Right cardiac atrium (tissue), 5 donors: ENCODE data around the gene HAPLN1. TPM values are rescaled to one million over a fixed set of nuclear protein-coding genes. Genes with fewer than 3 reads are reported as not detected.

Source experiments
- ATAC-seq, 2 donors: fragments of 200-7000 bp; cut with Tn5 transposase; one replicate each; pipeline versions ENCODE4 v1.8.0 to v1.9.1; 2020; ENCODE audit warnings: moderate library complexity in 2 of 2, mild to moderate bottlenecking in 1 of 2
- DNase-seq, 3 donors: peaks; one replicate each; pipeline ENCODE4 v3.0.0-alpha.2; 2020
- H3K27ac ChIP-seq: one replicate; pipeline ENCODE4 v1.5.1; 2013; ENCODE audit warnings: mild to moderate bottlenecking, low read length, control low read depth, moderate library complexity
- H3K27me3 ChIP-seq: one replicate; pipeline ENCODE4 v1.6.1; 2013; ENCODE audit not compliant: control insufficient read depth, insufficient read depth
- H3K4me1 ChIP-seq: one replicate; pipeline ENCODE4 v1.6.1; 2013; ENCODE audit warnings: low read length; ENCODE audit not compliant: control insufficient read depth, insufficient read depth
- H3K4me3 ChIP-seq: one replicate; pipeline ENCODE4 v1.5.1; 2013; ENCODE audit warnings: low read length, control low read depth
- H3K9me3 ChIP-seq: one replicate; pipeline ENCODE4 v1.6.1; 2013; ENCODE audit warnings: low read length; ENCODE audit not compliant: control insufficient read depth
- WGBS: extraction: QIAGEN DNeasy Blood & Tissue Kit; methylation state at CpG from one replicate; pipeline ENCODE4 v1.1.7; 2013; 5-methylcytosine and 5-hydroxymethylcytosine counted together
- intact Hi-C, 4 donors: fragments of 100-400 bp; cut with DNase I; formaldehyde crosslinking; loops; one replicate each; pipeline versions ENCODE4 v1.11.0 to v1.14.0; 2022 to 2023
- polyA plus RNA-seq: library from polyadenylated mRNA; stranded (reverse); fragments of 200-250 nt; gene quantifications from one replicate; pipeline ENCODE4 v1.2.3, GENCODE V29; 2013
- total RNA-seq, 4 donors: library from RNA; stranded (reverse); fragmentation: NEBNext Ultra II Directional; extraction: Animal tissue kit (Norgen Biotek cat#: 25700); gene quantifications; one replicate each; pipeline ENCODE4 v1.2.1, GENCODE V29; 2021
- donor health status: healthy with polysubstance abuse.
- donor health status: DM: no; HTN: yes; CAD: no.
- donor health status: DM: no; HTN: no; CAD: no.
- donor health status: DM: no; HTN: yes; CAD: no; lungs with severe emphysema.
- donor health status: DM: yes; HTN: yes; CAD: no.

Gene HAPLN1
- total and polyA plus RNA-seq, 5 donors: 0.16 to 1.9 (median 1.0) TPM

DNA sequence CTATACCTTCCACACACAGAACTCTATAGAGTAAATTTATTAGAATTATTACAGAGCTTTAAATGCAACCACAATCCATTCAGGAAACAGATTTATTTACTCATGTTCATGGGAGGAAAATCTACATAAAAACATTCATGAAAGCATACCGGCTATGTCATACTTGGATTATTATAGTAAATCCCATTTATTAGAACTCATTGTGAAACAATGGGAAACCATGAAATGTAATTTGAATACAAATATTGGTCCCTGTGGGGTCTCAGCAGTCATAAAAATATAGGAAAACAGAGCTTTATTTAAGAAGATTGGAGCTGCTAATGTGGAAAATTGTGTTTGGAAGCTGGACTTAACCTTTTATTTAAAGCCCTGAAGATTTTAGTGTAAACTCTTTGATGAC, 80.7 kb downstream of the HAPLN1 start:
- Histone ChIP-seq H3K9me3 (no peaks in the 10 kb centered on the region), H3K4me3 (no peak overlapping the region), H3K4me1 (no peaks in the 10 kb centered on the region), H3K27ac (no peak overlapping the region), H3K27me3 (no peaks in the 10 kb centered on the region)
- intact Hi-C loops: no loop called here
- DNase-seq (no peak), ATAC-seq (no peak)
- 80% methylated on average over 1 of the region's 1 CpG for WGBS

DNA sequence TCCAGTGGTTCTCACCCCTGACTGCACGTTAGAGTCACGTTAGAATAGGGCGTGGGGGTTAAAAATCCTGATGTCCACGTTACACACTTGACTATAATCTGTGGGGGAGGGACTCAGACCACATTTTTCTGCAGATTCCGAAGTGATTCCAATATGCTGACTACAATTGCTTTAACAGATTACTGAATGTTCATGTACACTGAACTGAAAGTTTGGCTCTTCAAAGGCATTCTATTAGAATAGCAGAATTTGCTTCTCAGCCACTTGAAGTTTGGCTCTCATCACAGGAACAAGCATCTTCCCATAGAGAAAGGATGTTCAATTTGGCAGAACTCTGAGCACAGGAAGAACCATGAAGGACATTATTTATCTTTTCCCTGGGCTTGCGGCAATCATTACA, 84.5 kb downstream of the HAPLN1 start:
- WGBS: 38% methylated on average over 6 of the region's 6 CpGs
- no peak for DNase-seq
- intact Hi-C loops: no loop called here

DNA sequence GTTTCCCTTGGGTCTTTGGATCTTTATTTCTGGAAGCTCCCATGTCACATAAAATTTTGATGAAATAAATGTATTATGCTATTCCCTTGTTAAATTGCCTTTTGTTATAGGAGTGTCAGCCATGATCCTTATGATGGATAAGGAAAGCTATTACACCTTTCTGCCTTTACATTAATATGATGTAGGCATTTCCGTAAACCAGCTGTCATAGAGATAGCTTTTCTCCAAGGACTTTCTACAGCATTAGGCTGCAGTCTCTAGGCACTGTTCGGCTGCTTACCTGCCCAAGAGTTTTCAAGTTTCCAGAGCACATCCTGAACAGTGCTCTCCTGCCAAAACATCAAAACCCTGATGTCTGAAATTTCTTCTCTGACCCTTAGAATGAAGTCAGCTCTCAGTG, 87.4 kb downstream of the HAPLN1 start:
- 91% methylated on average over 2 of the region's 2 CpGs for WGBS

More for the DNA sequence above, 84.5 kb downstream of the HAPLN1 start:
- Histone ChIP-seq H3K4me3 (no peak overlapping the region), H3K27me3 (no peaks in the 10 kb centered on the region), H3K4me1 (no peaks in the 10 kb centered on the region), H3K9me3 (no peaks in the 10 kb centered on the region), H3K27ac (no peak overlapping the region)
- no peak for ATAC-seq

DNA sequence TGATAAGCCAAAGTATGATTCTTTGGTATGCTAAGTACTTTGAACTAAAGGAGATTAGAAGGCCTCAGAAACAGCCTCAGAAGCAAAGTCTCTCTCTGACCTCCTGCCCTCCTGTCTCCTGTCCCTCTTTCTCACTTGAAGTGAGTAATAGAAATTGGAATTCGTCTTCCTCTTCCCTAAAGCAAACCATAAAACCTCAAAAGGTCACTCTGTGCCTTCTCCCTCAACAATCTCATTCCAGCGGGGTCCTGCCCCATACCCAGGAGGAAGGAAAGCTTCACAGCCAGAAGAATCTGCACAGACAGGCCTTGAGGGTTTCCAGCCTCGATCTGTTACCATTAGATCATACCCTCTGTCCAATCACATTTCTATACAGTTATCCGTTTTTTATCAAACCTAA, 87.8 kb downstream of the HAPLN1 start:
- H3K27ac ChIP-seq: no peak overlapping the region
- H3K4me1 ChIP-seq: no peaks in the 10 kb centered on the region
- H3K4me3 ChIP-seq: no peak overlapping the region
- DNase-seq (no peak), ATAC-seq (no peak)
- intact Hi-C loops: no loop called here
- no peaks in the 10 kb centered on the region for H3K27me3 ChIP-seq
- 43% methylated on average over 4 of the region's 4 CpGs for WGBS
- H3K9me3 ChIP-seq: no peaks in the 10 kb centered on the region

More for the DNA sequence above, 87.4 kb downstream of the HAPLN1 start:
- DNase-seq (no peak), ATAC-seq (no peak)
- Histone ChIP-seq H3K4me1 (no peaks in the 10 kb centered on the region), H3K9me3 (no peaks in the 10 kb centered on the region), H3K27ac (no peak overlapping the region), H3K4me3 (no peak overlapping the region), H3K27me3 (no peaks in the 10 kb centered on the region)
- intact Hi-C loops: no loop called here

DNA sequence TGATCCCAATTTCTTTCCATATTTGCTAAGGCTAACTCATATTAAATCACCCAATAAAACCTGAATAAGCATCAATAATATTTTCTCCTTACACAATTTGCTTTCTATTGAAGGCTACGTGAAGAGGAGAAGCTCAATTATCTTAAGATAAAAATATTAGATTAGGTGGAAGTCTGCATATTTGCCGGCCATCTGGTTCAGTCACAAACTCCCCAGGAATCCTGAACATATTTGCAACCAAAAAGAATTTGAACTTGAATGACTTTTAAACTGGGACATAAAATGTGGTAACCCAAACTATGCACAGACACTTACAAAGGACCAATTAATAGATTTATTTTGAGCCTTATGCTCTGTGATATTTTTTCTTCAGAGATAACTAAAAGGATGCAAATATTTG, 92.3 kb downstream of the HAPLN1 start:
- intact Hi-C loops: no loop called here
- Histone ChIP-seq H3K9me3 (no peaks in the 10 kb centered on the region), H3K4me3 (no peak overlapping the region), H3K27me3 (no peaks in the 10 kb centered on the region), H3K4me1 (no peaks in the 10 kb centered on the region), H3K27ac (no peak overlapping the region)
- no peak for DNase-seq
- no peak for ATAC-seq
- 49% methylated on average over 2 of the region's 2 CpGs for WGBS

DNA sequence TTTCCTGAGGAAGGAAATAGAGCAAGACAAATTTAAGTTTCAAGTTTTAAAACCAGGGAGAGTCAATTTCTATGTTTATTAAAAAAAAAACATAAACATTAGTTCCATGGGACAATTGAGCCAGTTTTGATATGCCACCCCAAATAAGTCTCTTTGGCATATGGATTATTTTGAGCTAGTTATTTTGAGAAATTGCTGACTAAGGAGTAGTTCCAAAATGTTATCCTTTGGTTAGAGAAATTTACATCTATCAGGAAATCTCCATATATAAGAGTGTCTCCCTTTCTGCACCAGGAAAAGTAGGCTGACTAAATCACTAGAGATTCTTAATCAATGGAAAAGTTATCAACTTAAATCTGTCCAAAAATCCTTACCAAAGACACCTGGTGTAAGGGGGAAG, 105.8 kb downstream of the HAPLN1 start:
- intact Hi-C loops: no loop called here
- no peaks in the 10 kb centered on the region for H3K4me1 ChIP-seq
- no peak for DNase-seq
- H3K9me3 ChIP-seq: no peaks in the 10 kb centered on the region
- H3K4me3 ChIP-seq: no peak overlapping the region
- ATAC-seq: no peak
- no peak overlapping the region for H3K27ac ChIP-seq
- no peaks in the 10 kb centered on the region for H3K27me3 ChIP-seq

DNA sequence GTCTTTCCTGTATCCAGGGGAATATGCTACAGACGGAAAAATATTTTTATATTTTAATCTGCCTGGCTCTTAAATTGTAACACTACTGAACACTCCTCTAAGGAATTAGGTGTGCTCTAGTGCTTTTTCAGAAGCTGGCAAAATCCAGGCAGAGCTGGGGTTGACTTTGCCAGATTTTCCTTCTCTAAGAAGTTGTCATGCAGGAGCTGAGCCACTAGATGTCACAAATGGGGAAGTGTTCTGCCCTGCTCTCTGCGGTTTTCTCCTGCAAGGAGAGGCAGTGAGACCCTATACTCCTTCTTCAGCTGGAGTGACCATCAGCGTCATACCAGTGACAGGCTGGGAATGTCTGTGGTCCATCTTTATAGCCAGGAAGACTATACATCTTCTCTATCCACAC, 112.5 kb downstream of the HAPLN1 start:
- Histone ChIP-seq H3K27ac (no peak overlapping the region), H3K4me1 (no peaks in the 10 kb centered on the region), H3K27me3 (no peaks in the 10 kb centered on the region), H3K9me3 (no peaks in the 10 kb centered on the region), H3K4me3 (no peak overlapping the region)
- intact Hi-C loops: no loop called here
- 8% methylated on average over 3 of the region's 3 CpGs for WGBS
- DNase-seq (peak; percentile 29 to 48 (median 31)), ATAC-seq (peak; percentile 65 to 75)

DNA sequence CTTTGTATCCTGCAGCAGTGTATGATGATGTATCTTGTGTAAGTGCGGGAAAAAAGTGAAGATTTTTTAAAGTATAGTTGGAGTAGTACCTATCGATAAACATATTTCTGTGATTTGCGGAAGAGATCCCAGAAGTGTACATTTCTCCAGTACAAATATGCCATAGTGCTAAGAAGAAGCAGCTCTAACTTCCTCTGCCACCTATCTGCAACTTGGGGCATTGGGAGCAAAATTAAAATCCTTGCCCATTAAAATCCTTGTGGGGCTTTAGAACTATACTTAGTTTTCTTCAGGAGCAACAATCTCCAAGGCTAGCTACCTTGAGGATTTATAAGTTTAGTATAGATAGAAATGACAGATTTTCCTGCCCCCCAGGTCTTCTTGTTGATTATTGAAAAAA, 125.4 kb downstream of the HAPLN1 start:
- DNase-seq: no peak
- H3K27me3 ChIP-seq: no peaks in the 10 kb centered on the region
- intact Hi-C loops: no loop called here
- H3K4me3 ChIP-seq: no peak overlapping the region
- H3K9me3 ChIP-seq: no peaks in the 10 kb centered on the region
- 95% methylated on average over 3 of the region's 3 CpGs for WGBS
- ATAC-seq: no peak
- no peaks in the 10 kb centered on the region for H3K4me1 ChIP-seq
- no peak overlapping the region for H3K27ac ChIP-seq

DNA sequence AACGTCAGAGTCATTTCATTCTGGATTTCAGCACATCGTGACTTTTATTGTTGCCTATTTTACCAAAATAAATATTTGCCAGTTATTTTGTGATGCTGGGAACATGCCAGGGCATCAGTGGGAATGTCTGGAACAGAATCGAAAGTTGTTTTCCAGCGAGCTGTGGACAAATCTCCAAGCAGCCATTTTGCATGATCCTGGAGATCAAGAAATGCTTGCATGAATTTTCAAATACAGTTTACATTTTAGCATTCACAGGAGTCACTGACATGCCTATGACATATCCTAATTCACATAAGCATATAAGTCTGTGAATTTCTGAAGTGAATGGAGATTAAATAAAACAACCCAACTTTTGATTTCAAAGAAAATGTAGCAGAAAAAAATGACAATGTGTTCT, 129.7 kb downstream of the HAPLN1 start:
- ATAC-seq (no peak), DNase-seq (no peak)
- H3K4me3 ChIP-seq: no peak overlapping the region
- intact Hi-C loops: no loop called here
- no peak overlapping the region for H3K27ac ChIP-seq
- H3K4me1 ChIP-seq: no peaks in the 10 kb centered on the region
- 70% methylated on average over 4 of the region's 4 CpGs for WGBS
- H3K27me3 ChIP-seq: no peaks in the 10 kb centered on the region
- H3K9me3 ChIP-seq: no peaks in the 10 kb centered on the region

DNA sequence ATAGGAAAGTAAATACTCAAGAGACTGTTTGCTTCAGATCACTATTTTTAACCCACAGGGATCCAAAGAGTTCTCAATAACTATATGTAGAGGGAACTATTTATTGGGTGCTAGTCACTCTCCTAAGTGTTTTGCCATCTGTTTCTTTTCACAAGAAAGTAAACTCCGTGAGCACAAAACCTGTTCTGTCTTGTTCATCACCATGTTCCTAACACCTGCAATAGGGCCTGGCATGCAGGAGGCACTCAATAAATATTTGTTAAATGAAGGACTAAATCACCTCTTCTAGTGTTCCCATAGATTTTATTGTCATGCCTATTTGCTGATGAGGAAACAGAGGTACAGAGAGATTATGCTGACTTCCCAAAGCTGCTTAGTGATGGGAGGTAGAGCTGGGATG, 130.9 kb downstream of the HAPLN1 start:
- no peak overlapping the region for H3K4me3 ChIP-seq
- H3K27ac ChIP-seq: no peak overlapping the region
- no peaks in the 10 kb centered on the region for H3K27me3 ChIP-seq
- intact Hi-C loops: no loop called here
- WGBS: 84% methylated on average over 1 of the region's 1 CpG
- no peak for DNase-seq
- no peaks in the 10 kb centered on the region for H3K9me3 ChIP-seq
- H3K4me1 ChIP-seq: no peaks in the 10 kb centered on the region
- ATAC-seq: no peak
